Liver (tissue), 9 donors: ENCODE measurements around the gene HBP1. TPM values are rescaled to one million over a fixed set of nuclear protein-coding genes. Genes with fewer than 3 reads are reported as not detected.

Source experiments
- DNase-seq: peaks from one replicate; pipeline ENCODE4 v3.0.0-alpha.2; 2017; ENCODE audit warnings: low spot score
- H3K27ac ChIP-seq, 2 donors: one replicate each; pipeline ENCODE4 v1.7.0; 2013; ENCODE audit warnings: inconsistent platforms in 2 of 2, low read length in 2 of 2, control low read depth in 1 of 2, low read depth in 1 of 2, mild to moderate bottlenecking in 1 of 2
- H3K27me3 ChIP-seq, 4 donors: one replicate each; pipeline versions ENCODE4 v1.6.1 to v1.7.0; 2013; ENCODE audit warnings: low read length in 3 of 4, inconsistent platforms in 1 of 4, mild to moderate bottlenecking in 1 of 4, moderate library complexity in 1 of 4; ENCODE audit not compliant: control insufficient read depth in 4 of 4, insufficient read depth in 4 of 4
- H3K36me3 ChIP-seq, 4 donors: one replicate each; pipeline versions ENCODE4 v1.6.1 to v1.7.0; 2013; ENCODE audit warnings: low read length in 3 of 4, mild to moderate bottlenecking in 3 of 4, low read depth in 1 of 4, moderate library complexity in 1 of 4; ENCODE audit not compliant: control insufficient read depth in 4 of 4, insufficient read depth in 3 of 4
- H3K4me1 ChIP-seq, 4 donors: one replicate each; pipeline versions ENCODE4 v1.6.1 to v1.7.0; 2013; ENCODE audit warnings: low read length in 3 of 4, mild to moderate bottlenecking in 3 of 4, moderate library complexity in 1 of 4; ENCODE audit not compliant: control insufficient read depth in 4 of 4, insufficient read depth in 4 of 4
- H3K4me3 ChIP-seq, 3 donors: one replicate each; pipeline versions ENCODE4 v1.6.1 to v1.7.0; 2013; ENCODE audit warnings: low read length in 3 of 3, control low read depth in 1 of 3, low read depth in 1 of 3, mild to moderate bottlenecking in 1 of 3
- H3K9ac ChIP-seq, 2 donors: one replicate each; pipeline ENCODE4 v1.7.0; 2013; ENCODE audit warnings: low read length in 2 of 2, mild to moderate bottlenecking in 2 of 2, moderate library complexity in 2 of 2, control low read depth in 1 of 2, low read depth in 1 of 2
- H3K9me3 ChIP-seq, 4 donors: one replicate each; pipeline versions ENCODE4 v1.6.1 to v1.7.0; 2013; ENCODE audit warnings: low read length in 3 of 4; ENCODE audit not compliant: control insufficient read depth in 4 of 4
- EGR1 ChIP-seq, 2 donors: IDR thresholded peaks; 2 replicates each; pipeline ENCODE4 v1.6.1; 2016 to 2018; ENCODE audit warnings: antibody characterized with exemption in 2 of 2, low read depth in 2 of 2
- FOXA1 ChIP-seq: IDR thresholded peaks from 2 replicates; pipeline ENCODE4 v1.6.1; 2016; ENCODE audit warnings: antibody characterized with exemption
- FOXA2 ChIP-seq: IDR thresholded peaks from 2 replicates; pipeline ENCODE4 v1.6.1; 2016; ENCODE audit warnings: antibody characterized with exemption
- GABPA ChIP-seq, 2 donors: IDR thresholded peaks in 1 of 2; conservative IDR thresholded peaks in 1 of 2; 2 replicates each; pipeline ENCODE4 v1.6.1; 2016; ENCODE audit warnings: antibody characterized with exemption in 2 of 2, mild to moderate bottlenecking in 1 of 2, moderate library complexity in 1 of 2
- HNF4A ChIP-seq, 2 donors: conservative IDR thresholded peaks; 2 replicates each; pipeline ENCODE4 v1.6.1; 2016; ENCODE audit warnings: antibody characterized with exemption in 2 of 2, mild to moderate bottlenecking in 2 of 2
- HNF4G ChIP-seq: IDR thresholded peaks from 2 replicates; pipeline ENCODE4 v1.6.1; 2016; ENCODE audit warnings: antibody characterized with exemption
- JUND ChIP-seq, 2 donors: IDR thresholded peaks; 2 replicates each; pipeline ENCODE4 v1.6.1; 2016; ENCODE audit warnings: antibody characterized with exemption in 2 of 2
- NR2F2 ChIP-seq: IDR thresholded peaks from 2 replicates; pipeline ENCODE4 v1.6.1; 2016; ENCODE audit warnings: antibody characterized with exemption
- RAD21 ChIP-seq, 2 donors: IDR thresholded peaks; 2 replicates each; pipeline ENCODE4 v1.6.1; 2016; ENCODE audit warnings: antibody characterized with exemption in 2 of 2, mild to moderate bottlenecking in 2 of 2
- RXRA ChIP-seq, 2 donors: IDR thresholded peaks; 2 replicates each; pipeline ENCODE4 v1.6.1; 2017 to 2018; ENCODE audit warnings: antibody characterized with exemption in 2 of 2, mild to moderate bottlenecking in 1 of 2
- SP1 ChIP-seq: IDR thresholded peaks from 2 replicates; pipeline ENCODE4 v1.6.1; 2018; ENCODE audit warnings: antibody characterized with exemption, mild to moderate bottlenecking
- TAF1 ChIP-seq: conservative IDR thresholded peaks from 2 replicates; pipeline ENCODE4 v1.6.1; 2016; ENCODE audit warnings: antibody characterized with exemption, mild to moderate bottlenecking
- YY1 ChIP-seq: IDR thresholded peaks from 2 replicates; pipeline ENCODE4 v1.6.1; 2016; ENCODE audit warnings: antibody characterized with exemption, mild to moderate bottlenecking
- WGBS: extraction: QIAGEN DNeasy Blood & Tissue Kit; methylation state at CpG from one replicate; pipeline ENCODE4 v1.1.7; 2013; 5-methylcytosine and 5-hydroxymethylcytosine counted together
- polyA plus RNA-seq, 2 donors: library from polyadenylated mRNA; stranded (reverse) in 1 of 2; unstranded in 1 of 2; fragments of 200-250 nt in 1 of 2; fragments of >200 nt in 1 of 2; fragmentation: Nextera tagmentation in 1 of 2; extraction: Ambion mirVana in 1 of 2; gene quantifications; one replicate each; pipeline versions ENCODE4 v1.2.1 to v1.2.3, GENCODE V29; 2013 to 2015
- total RNA-seq, 2 donors: library from RNA; depleted of rRNA; stranded (reverse); fragments of >200 nt; gene quantifications; one replicate each; pipeline ENCODE4 v1.2.3, GENCODE V29; 2014
- TF ChIP-seq, protein P1 (sequence below): IDR thresholded peaks from 2 replicates; pipeline ENCODE4 v1.6.1; 2016; ENCODE audit warnings: antibody characterized with exemption
- TF ChIP-seq, protein P2 (sequence below): IDR thresholded peaks from 2 replicates; pipeline ENCODE4 v1.6.1; 2016; ENCODE audit warnings: antibody characterized with exemption
- TF ChIP-seq, protein P3 (sequence below): fragments of 150-350 bp; IDR thresholded peaks from 2 replicates; pipeline ENCODE4 v1.5.1; 2017; ENCODE audit warnings: improper control_type of control experiment, low read depth, low read length; ENCODE audit not compliant: missing input control
- TF ChIP-seq, protein P4 (sequence below): IDR thresholded peaks from 2 replicates; pipeline ENCODE4 v1.6.1; 2016; ENCODE audit warnings: antibody characterized with exemption
- TF ChIP-seq, protein P5 (sequence below): IDR thresholded peaks from 2 replicates; pipeline ENCODE4 v1.6.1; 2016; ENCODE audit warnings: antibody characterized with exemption, mild to moderate bottlenecking
- donor health status: healthy.
- donor health status: healthy.
- donor health status: healthy.
- donor health status: healthy.
- donor health status: healthy.

The HBP1 gene
- total and polyA plus RNA-seq, 4 donors: 24.6 to 67.9 (median 48.1) TPM

DNA sequence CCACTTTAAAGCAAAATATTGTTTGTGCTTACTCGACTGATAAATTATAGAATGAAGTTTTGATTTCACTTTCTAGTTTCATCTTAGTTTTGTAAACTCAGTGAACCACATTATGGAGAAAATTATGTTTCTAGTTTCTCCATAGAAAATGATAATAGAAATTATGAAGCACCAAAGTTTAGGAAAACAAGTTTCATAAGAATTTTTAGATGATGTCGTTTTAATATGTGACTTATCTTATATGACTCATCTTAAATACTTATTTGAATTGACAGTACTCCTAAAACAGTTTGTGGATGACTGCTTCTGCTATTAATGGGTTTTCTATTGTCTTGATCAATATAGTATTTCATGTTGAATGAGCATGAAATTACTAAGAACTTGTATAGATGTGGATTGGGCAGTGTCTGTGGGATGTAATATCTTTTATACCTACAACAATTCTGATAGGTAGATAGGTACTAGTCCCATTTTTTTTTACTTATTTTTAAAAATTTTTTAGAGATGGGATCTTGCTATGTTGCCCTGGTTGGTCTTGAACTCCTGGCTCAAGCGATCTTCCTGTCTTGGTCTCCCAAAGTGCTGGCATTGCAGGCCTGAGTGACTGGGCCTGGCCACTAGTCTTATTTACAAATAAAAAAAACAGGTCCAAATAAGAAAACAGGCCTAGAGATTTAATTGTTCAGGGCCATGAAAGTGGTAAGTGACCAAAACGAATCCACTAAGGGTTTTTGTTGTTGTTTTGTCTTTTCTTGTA lies 3.7 kb downstream of the HBP1 start:
- Histone ChIP-seq H3K9ac (no peak overlapping the region), H3K36me3 (peaks cover 0 to 2% (median under 1%) of the 10 kb centered on the region in 4 donors), H3K27me3 (no peaks in the 10 kb centered on the region), H3K27ac (no peak overlapping the region), H3K4me3 (no peak overlapping the region), H3K4me1 (peaks cover 5 to 27% (median 13%) of the 10 kb centered on the region in 4 donors), H3K9me3 (no peaks in the 10 kb centered on the region)
- no peak for TF ChIP-seq RXRA (IDR thresholded peaks at IDR 0.05)
- TF ChIP-seq, protein P1, sequence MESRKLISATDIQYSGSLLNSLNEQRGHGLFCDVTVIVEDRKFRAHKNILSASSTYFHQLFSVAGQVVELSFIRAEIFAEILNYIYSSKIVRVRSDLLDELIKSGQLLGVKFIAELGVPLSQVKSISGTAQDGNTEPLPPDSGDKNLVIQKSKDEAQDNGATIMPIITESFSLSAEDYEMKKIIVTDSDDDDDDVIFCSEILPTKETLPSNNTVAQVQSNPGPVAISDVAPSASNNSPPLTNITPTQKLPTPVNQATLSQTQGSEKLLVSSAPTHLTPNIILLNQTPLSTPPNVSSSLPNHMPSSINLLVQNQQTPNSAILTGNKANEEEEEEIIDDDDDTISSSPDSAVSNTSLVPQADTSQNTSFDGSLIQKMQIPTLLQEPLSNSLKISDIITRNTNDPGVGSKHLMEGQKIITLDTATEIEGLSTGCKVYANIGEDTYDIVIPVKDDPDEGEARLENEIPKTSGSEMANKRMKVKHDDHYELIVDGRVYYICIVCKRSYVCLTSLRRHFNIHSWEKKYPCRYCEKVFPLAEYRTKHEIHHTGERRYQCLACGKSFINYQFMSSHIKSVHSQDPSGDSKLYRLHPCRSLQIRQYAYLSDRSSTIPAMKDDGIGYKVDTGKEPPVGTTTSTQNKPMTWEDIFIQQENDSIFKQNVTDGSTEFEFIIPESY: no peak
- no peak for TF ChIP-seq YY1
- TF ChIP-seq RAD21 (IDR thresholded peaks at IDR 0.05): no peak
- TF ChIP-seq FOXA1: no peak
- TF ChIP-seq, protein P2, sequence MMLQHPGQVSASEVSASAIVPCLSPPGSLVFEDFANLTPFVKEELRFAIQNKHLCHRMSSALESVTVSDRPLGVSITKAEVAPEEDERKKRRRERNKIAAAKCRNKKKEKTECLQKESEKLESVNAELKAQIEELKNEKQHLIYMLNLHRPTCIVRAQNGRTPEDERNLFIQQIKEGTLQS: no peak
- no peak for TF ChIP-seq HNF4G
- TF ChIP-seq, protein P3, sequence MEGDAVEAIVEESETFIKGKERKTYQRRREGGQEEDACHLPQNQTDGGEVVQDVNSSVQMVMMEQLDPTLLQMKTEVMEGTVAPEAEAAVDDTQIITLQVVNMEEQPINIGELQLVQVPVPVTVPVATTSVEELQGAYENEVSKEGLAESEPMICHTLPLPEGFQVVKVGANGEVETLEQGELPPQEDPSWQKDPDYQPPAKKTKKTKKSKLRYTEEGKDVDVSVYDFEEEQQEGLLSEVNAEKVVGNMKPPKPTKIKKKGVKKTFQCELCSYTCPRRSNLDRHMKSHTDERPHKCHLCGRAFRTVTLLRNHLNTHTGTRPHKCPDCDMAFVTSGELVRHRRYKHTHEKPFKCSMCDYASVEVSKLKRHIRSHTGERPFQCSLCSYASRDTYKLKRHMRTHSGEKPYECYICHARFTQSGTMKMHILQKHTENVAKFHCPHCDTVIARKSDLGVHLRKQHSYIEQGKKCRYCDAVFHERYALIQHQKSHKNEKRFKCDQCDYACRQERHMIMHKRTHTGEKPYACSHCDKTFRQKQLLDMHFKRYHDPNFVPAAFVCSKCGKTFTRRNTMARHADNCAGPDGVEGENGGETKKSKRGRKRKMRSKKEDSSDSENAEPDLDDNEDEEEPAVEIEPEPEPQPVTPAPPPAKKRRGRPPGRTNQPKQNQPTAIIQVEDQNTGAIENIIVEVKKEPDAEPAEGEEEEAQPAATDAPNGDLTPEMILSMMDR: no peak
- no peak for TF ChIP-seq FOXA2
- no peak for TF ChIP-seq JUND (IDR thresholded peaks at IDR 0.05)
- TF ChIP-seq NR2F2: no peak
- no peak for TF ChIP-seq GABPA (IDR thresholded peaks at IDR 0.05 in 1 of 2, conservative IDR thresholded peaks at IDR 0.05 in 1 of 2)
- TF ChIP-seq EGR1 (IDR thresholded peaks at IDR 0.05; ENCODE audit: low read depth in 2 of 2): no peak
- TF ChIP-seq, protein P4, sequence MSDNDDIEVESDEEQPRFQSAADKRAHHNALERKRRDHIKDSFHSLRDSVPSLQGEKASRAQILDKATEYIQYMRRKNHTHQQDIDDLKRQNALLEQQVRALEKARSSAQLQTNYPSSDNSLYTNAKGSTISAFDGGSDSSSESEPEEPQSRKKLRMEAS: no peak
- no peak for TF ChIP-seq SP1
- TF ChIP-seq, protein P5, sequence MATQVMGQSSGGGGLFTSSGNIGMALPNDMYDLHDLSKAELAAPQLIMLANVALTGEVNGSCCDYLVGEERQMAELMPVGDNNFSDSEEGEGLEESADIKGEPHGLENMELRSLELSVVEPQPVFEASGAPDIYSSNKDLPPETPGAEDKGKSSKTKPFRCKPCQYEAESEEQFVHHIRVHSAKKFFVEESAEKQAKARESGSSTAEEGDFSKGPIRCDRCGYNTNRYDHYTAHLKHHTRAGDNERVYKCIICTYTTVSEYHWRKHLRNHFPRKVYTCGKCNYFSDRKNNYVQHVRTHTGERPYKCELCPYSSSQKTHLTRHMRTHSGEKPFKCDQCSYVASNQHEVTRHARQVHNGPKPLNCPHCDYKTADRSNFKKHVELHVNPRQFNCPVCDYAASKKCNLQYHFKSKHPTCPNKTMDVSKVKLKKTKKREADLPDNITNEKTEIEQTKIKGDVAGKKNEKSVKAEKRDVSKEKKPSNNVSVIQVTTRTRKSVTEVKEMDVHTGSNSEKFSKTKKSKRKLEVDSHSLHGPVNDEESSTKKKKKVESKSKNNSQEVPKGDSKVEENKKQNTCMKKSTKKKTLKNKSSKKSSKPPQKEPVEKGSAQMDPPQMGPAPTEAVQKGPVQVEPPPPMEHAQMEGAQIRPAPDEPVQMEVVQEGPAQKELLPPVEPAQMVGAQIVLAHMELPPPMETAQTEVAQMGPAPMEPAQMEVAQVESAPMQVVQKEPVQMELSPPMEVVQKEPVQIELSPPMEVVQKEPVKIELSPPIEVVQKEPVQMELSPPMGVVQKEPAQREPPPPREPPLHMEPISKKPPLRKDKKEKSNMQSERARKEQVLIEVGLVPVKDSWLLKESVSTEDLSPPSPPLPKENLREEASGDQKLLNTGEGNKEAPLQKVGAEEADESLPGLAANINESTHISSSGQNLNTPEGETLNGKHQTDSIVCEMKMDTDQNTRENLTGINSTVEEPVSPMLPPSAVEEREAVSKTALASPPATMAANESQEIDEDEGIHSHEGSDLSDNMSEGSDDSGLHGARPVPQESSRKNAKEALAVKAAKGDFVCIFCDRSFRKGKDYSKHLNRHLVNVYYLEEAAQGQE: no peak
- TF ChIP-seq HNF4A (conservative IDR thresholded peaks at IDR 0.05): no peak
- TF ChIP-seq TAF1: no peak
- WGBS: 78% methylated on average over 4 of the region's 4 CpGs
- no peak for DNase-seq
